Choroid plexus epithelial cell (primary cell): Measurements from ENCODE around the gene SCG5.
A peak's percentile ranks its signal among the peaks of the same experiment; 100 is the strongest.
"Not testable (repeated sequence)": the region's sequence is repeated elsewhere in the genome, so short reads cannot be mapped to it uniquely, and the experiment has no call there.

Experiments
- DNase-seq: peaks from one replicate; pipeline ENCODE4 v3.0.0-alpha.2; 2010; ENCODE audit warnings: low read depth
- H3K4me3 ChIP-seq: 2 replicates; pipeline ENCODE4 v1.5.1; 2011; ENCODE audit warnings: low read depth, mild to moderate bottlenecking, control low read depth, low read length, moderate library complexity
- TF ChIP-seq, protein P1 (sequence below): conservative IDR thresholded peaks from 2 replicates; pipeline ENCODE4 v1.5.1; 2011; ENCODE audit warnings: low read depth, mild to moderate bottlenecking, control low read depth, inconsistent platforms, low read length, moderate library complexity

Gene SCG5

DNA sequence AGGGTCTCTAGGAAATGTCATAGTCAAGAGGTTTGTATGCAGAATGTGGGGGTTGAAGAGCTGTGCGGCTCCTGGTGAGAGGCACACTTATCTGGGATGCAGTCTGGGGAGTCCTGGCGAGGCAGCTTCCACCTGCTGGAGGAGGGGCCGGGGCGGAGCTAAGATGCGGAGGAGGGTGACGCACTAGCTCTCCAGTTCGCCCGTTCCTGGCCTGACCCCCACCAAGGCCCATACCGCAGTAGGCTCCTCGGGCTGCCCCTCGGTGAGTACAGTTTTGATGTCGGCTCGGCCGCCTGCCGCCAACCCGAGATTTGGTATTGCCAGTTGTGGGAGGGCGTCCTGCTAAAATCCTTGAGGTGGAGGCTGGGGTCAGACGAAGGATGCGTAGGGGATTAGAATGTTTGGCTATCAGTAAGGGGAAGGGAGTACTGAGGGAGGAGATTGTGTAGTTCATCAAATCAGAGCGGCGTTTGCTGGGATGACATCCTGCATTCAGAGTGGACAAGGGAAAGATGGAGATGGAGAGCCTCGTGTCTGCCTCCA, at the start of gene SCG5:
TSS of gene SCG5 (plus strand) at position 194 of the 543 bp plus-strand sequence. CDS start 1,883 bp downstream, outside the sequence.
- DNase-seq = peak; percentile 63
- TF ChIP-seq, protein P1, sequence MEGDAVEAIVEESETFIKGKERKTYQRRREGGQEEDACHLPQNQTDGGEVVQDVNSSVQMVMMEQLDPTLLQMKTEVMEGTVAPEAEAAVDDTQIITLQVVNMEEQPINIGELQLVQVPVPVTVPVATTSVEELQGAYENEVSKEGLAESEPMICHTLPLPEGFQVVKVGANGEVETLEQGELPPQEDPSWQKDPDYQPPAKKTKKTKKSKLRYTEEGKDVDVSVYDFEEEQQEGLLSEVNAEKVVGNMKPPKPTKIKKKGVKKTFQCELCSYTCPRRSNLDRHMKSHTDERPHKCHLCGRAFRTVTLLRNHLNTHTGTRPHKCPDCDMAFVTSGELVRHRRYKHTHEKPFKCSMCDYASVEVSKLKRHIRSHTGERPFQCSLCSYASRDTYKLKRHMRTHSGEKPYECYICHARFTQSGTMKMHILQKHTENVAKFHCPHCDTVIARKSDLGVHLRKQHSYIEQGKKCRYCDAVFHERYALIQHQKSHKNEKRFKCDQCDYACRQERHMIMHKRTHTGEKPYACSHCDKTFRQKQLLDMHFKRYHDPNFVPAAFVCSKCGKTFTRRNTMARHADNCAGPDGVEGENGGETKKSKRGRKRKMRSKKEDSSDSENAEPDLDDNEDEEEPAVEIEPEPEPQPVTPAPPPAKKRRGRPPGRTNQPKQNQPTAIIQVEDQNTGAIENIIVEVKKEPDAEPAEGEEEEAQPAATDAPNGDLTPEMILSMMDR = no peak
- H3K4me3 ChIP-seq = peak within 1 kb of the TSS; percentile 62

GRCh38 chr15:32593151-32593550, 48.4 kb upstream of the SCG5 start, which contains the start of gene GOLGA8N:
TSS of gene GOLGA8N (plus strand) at chr15:32593456.
- not testable (repeated sequence) for DNase-seq, H3K4me3 ChIP-seq

GRCh38 chr15:32609518-32609917, 32.0 kb upstream of the SCG5 start:
- H3K4me3 ChIP-seq, DNase-seq: not testable (repeated sequence)

GRCh38 chr15:32610719-32611118, 30.8 kb upstream of the SCG5 start:
- DNase-seq = peak; percentile 70
- H3K4me3 ChIP-seq = not testable (repeated sequence)
- TF ChIP-seq, protein P1 = peak; percentile 17

GRCh38 chr15:32614712-32615050, 26.8 kb upstream of the SCG5 start:
- peak overlapping the region; percentile 62 for H3K4me3 ChIP-seq
- not testable (repeated sequence) for DNase-seq

- peak within 1 kb of the TSS; percentile 62 for H3K4me3 ChIP-seq
- DNase-seq = peak; percentile 95
Measured at GRCh38 chr15:32615051-32615870, 26.2 kb upstream of the SCG5 start, which contains the start of gene ARHGAP11A. TSS of gene ARHGAP11A (plus strand) at chr15:32615504. CDS start at chr15:32616212, 708 bp downstream.

- peak; percentile 17 for DNase-seq
- peak overlapping the region; percentile 62 for H3K4me3 ChIP-seq
Measured at GRCh38 chr15:32615871-32616426, 25.6 kb upstream of the SCG5 start.

DNA sequence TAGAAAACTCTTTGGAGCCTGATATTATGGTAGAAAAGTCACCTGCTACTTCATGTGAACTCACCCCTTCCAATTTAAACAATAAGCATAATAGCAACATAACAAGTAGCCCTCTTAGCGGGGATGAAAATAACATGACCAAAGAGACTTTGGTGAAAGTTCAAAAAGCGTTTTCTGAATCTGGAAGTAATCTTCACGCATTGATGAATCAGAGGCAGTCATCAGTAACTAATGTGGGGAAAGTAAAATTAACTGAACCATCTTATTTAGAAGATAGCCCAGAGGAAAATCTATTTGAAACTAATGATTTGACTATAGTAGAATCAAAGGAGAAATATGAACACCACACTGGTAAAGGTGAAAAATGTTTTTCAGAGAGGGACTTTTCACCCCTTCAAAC, 5.1 kb upstream of the SCG5 start:
- TF ChIP-seq, protein P1 = no peak
- no peak overlapping the region for H3K4me3 ChIP-seq
- DNase-seq = no peak

GRCh38 chr15:32636908-32637567, 4.5 kb upstream of the SCG5 start:
- TF ChIP-seq, protein P1 = no peak
- H3K4me3 ChIP-seq = no peak overlapping the region
- DNase-seq = no peak
